GM10266 (cell line): Measurements from ENCODE around the gene AVPR2.

Experiments used
- DNase-seq: peaks from one replicate; pipeline ENCODE4 v3.0.0; 2012; ENCODE audit errors: extremely low spot score
- TF ChIP-seq, protein P1 (sequence below): IDR thresholded peaks from 2 replicates; pipeline ENCODE4 v1.5.1; 2012; ENCODE audit warnings: mild to moderate bottlenecking, low read depth; ENCODE audit not compliant: control insufficient read depth, insufficient read depth; ENCODE audit errors: missing control alignments

The AVPR2 gene

GRCh38 chrX:153871451-153871850 lies 33.0 kb upstream of the AVPR2 start:
- DNase-seq: no peak
- TF ChIP-seq, protein P1, sequence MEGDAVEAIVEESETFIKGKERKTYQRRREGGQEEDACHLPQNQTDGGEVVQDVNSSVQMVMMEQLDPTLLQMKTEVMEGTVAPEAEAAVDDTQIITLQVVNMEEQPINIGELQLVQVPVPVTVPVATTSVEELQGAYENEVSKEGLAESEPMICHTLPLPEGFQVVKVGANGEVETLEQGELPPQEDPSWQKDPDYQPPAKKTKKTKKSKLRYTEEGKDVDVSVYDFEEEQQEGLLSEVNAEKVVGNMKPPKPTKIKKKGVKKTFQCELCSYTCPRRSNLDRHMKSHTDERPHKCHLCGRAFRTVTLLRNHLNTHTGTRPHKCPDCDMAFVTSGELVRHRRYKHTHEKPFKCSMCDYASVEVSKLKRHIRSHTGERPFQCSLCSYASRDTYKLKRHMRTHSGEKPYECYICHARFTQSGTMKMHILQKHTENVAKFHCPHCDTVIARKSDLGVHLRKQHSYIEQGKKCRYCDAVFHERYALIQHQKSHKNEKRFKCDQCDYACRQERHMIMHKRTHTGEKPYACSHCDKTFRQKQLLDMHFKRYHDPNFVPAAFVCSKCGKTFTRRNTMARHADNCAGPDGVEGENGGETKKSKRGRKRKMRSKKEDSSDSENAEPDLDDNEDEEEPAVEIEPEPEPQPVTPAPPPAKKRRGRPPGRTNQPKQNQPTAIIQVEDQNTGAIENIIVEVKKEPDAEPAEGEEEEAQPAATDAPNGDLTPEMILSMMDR: no peak

DNA sequence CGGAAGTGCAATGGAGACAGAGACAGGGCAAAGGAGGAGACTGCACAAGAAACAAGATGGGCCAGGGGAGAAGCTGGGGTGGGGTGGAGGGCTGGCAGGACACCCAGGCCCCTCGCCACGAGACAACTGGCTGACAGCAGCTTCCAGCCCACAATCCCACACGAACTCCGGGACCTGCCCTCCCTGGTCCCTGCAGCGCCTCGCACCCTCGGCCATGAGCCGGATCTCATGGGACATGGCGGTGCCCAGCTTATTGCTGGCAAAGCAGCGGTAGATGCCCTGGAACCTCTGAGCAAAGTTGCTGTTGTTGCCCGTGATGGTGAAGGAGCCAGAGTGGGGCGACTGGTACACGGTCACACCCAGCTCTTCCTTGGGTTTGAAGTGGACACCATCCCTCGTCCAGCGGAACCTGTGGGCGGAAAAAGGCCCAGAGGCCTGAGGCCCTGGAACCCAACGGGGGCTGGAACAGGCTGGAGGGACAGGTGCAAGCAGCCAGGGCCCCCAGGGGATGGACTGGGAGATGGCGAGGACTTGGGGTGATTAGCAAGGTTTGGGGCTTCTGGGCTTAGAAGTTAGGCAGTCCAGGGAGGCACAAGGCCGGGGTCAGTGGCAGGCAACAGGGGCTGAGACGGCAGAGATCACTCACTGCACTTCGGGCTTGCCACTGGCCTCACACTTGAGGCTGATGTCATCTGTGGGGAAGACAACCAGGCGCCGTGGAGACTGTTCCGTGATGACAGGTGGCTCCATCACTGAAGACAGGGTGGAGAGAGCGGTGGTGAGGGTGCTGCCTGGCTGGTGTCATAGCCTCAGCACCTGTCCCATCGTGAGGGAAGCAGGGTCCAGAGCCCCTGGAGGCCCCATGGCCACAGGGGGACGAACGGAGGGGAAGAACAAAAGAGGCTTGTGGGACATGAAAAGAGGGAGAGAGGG lies 32.3 kb upstream of the AVPR2 start:
- TF ChIP-seq, protein P1: no peak
- DNase-seq: no peak

GRCh38 chrX:153873282-153874084 lies 31.0 kb upstream of the AVPR2 start:
- TF ChIP-seq, protein P1: no peak
- no peak for DNase-seq

- DNase-seq: no peak
- TF ChIP-seq, protein P1: no peak
Observed at GRCh38 chrX:153874085-153874365, 30.4 kb upstream of the AVPR2 start.

GRCh38 chrX:153874366-153875125 lies 29.9 kb upstream of the AVPR2 start:
- DNase-seq: no peak
- TF ChIP-seq, protein P1: no peak

DNA sequence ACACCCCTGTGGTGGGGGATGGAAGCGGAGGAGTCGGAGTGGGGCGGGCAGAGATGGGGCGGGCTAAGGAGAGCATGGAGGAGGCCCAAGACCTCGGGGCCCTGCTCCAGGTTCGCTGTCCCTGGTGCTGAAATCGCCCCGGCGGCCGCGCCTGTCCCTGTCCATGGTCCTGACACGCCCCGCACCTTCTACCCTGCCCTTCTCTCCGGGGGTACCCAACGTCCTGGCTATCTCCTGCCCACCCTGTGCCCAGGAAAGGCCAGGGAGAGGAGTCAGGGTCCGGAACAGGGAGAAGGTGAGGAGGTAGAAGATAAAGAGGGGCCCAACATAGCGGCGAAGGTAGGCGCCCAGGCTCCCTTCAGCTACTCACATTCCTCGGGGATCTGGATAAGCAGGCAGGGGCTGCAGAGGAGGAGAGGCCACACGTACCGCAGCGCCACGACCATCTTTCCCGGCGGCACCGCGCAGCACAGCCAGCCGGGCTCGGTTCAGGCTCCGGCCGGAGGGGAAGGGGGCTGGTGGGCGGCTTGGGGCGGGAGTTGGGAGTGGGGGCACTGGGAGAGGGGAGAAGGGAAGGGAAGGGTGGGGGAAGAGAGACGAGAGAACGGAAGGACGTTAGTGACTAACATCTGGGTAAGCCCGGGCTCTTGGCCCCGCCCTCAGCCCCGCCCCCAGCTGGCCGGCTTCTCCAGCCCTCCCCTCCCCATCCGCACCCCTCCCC lies 28.9 kb upstream of the AVPR2 start:
- TF ChIP-seq, protein P1: no peak
- peak; percentile 77 for DNase-seq
